Hepatocyte (in vitro differentiated cells): ENCODE data around the gene LEPROT.

Source experiments
- CTCF ChIP-seq: fragments of 200-600 bp; sonication (generic); IDR thresholded peaks from 2 replicates; pipeline ENCODE4 v1.5.1; 2016; ENCODE audit warnings: antibody characterized with exemption, mild to moderate bottlenecking; ENCODE audit not compliant: poor library complexity
- EZH2 ChIP-seq: fragments of 200-600 bp; sonication (generic); IDR thresholded peaks from 2 replicates; pipeline ENCODE4 v1.6.1; 2016; ENCODE audit warnings: antibody characterized with exemption, mild to moderate bottlenecking, borderline replicate concordance
- EZH2phosphoT487 ChIP-seq: fragments of 200-600 bp; sonication (generic); IDR thresholded peaks from one replicate; pipeline ENCODE4 v1.6.1; 2018; ENCODE audit warnings: antibody characterized with exemption, mild to moderate bottlenecking, low read depth, moderate library complexity; ENCODE audit not compliant: unreplicated experiment, severe bottlenecking

DNA sequence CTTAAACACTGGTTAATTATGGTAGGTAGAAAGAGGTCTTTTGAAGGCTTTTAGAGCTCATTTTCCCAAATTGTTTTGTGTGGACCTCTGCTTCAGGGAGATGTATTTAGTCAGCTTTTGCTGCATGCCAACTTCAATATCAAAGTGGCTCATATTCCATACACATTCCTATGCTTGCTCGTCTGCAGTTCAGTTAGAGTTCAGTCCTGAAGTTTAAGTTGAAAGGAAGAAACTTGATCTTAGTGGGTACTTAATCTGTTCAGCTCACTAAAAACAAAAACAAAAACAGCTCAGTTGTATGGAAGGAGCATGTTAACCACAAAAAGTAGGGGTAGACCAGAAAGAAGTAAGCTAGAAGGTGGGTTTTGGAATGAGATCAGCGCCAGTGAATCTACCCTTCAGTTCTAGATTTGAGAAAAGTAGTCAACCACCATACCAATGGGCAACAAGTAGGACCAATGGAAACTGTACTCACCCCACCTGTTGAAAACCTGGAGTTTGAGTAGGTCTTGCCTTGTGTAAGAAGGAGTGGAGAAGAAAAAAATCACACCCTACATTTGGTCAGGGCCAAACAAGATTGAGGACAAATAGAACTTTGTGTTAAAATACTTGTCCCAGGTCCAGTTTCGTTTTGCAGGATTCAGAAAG lies 58.0 kb downstream of the LEPROT start:
- no peak for TF ChIP-seq CTCF
- TF ChIP-seq EZH2: no peak
- no peak for TF ChIP-seq EZH2phosphoT487
